NCI-H1105 (cell line): ENCODE data around the gene SIK3.

Experiments used
- DNase-seq: peaks from one replicate; lab custom pipeline; 2025; lab: John Stamatoyannopoulos, UW

The SIK3 gene

DNA sequence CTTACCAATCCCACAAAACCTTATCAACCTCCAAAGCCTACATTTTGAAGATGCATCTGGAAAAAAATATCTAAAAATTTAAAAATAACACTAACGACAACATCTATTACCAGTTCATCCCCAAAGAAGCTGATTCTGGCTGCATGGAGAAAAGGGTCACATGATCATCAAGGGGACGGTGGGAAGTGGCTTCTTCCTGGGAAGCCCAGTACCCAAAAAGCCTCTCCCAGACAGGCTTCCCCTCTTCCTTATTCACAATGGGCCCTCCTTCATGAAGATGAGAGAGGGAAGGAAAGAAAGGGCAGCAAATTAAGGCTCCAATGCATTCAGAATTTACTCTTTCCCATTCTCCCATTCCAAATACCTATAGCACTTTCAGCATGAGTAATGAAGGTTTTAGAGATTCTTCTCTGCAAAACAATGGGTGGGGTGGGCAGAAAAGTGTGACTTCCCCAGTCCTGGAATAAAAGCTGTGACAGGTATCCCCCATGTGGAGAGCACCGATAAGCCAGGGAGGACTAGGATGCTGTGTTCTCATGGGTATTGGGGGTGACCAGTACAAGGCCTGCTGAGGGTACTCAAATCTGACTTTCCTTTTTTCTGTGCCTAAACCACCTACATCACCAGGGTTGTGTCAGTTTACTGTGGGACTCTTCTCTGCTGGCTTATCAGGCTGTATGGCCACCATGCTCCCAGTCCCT lies 88.2 kb downstream of the SIK3 start:
- DNase-seq = no peak

DNA sequence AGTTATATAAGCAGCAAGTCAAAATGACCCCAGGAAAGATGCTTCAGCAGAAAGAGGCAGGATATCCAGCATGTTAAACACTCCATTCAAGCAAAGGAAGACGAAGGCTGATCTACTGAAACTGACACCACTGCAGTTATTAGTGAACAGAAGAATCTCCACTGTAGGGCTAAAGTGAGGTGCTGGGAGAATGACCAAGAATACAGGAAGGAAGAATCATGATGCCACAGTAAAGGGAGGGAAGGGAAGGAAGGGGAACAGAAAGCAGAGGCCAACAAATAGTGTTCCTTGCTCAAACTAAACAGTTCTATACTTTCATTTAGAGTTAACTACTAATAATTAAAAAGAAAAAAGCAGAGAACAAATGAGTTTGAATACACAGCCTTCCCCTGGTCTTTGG lies 92.5 kb downstream of the SIK3 start:
- no peak for DNase-seq

DNA sequence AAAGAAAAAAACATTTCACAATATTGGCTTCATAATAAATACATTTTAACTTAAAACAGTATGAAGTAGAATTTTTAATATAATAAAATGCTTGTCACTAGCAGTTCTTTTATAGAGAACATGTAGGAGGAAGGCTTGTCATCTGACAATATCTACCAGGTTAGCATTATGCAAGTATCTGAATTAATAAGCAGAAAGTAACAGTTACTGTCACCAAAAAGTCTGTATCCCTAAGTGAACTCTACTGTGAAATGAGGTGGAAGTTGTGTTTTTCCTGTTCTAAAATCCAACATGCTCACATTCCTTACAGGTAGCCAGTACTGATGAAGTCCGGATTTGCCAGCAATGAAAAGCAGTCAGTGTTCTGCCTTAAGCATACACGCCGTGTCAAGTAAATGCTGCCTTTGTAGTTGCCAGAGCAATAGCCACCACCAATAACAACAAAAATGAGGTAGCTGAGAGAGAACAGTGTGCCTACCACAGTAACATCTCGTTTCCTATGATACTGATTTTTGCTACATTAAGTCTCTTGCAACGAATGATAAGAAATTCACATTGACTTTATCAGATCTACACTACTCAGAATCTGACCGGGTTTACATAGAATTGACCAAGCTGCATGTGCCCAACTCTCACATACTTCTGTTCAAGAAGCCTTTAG lies 95.5 kb downstream of the SIK3 start:
- no peak for DNase-seq

DNA sequence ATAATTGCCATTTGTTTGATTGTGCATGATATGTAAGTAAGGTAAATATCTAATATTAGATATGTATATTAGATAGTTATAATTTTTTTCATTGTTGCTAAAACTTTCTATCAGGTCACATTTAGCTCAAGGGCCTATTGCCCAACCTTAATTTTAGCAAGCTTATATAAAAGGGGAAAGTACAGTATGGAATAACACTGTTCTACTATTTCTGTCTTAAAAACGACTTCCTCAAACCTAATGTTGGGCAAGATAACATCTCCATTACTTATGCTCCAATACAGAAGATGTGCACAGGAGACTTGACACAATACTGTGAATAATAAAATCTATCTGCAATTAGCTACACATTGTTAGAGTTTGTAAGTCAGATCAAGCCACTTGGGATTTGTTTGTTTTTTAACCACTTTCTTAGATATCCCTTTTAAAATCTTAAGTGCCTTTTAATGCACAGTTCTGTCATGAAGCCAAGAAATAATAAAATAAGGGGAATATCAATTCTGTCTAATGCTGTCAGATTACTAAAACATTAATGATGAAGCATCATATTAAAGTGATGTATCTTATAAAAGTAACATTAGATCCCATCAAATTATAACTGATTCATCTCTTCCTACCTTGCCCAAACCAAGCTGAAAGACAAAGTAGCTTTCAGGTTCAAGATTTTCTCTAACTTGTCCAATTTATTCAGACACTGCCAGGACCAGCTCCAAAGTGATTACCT lies 98.1 kb downstream of the SIK3 start:
- no peak for DNase-seq

DNA sequence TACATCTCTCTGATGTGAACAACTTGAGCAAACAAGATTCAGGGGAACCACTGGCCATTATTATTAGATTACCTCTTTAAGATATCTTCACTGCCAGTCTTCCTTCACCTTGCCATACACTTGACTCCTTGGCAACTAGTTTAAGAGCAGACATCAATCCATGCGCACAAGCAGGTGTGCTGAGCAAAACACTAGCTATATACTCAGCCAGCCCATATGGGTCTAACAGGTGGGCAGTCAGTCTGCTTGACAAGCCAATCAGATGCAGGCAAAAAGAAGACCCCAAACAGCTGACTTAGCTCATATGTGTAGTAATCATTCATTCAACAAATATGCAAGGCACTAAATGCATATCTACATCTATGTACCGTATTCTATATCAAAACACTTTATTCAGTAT lies 101.2 kb downstream of the SIK3 start:
- no peak for DNase-seq

DNA sequence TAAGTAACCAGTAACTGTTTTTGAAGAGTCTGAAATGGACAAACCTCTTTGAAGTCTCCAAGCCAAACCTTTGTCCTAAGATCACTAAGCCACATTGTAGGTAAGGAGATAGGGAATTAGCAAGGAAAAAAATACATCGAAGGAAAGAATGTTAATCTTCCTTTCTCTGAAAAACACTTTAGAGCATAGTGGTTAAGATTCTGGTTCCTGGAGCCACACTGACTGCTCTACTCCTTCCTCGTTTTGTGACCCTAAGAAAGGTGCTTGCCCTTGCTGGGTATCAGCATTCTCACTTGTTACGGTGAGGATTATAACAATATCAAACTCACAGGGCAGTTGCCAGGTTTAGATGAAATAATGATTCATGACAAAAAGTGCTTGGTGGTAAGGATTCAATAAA lies 104.0 kb downstream of the SIK3 start:
- no peak for DNase-seq

DNA sequence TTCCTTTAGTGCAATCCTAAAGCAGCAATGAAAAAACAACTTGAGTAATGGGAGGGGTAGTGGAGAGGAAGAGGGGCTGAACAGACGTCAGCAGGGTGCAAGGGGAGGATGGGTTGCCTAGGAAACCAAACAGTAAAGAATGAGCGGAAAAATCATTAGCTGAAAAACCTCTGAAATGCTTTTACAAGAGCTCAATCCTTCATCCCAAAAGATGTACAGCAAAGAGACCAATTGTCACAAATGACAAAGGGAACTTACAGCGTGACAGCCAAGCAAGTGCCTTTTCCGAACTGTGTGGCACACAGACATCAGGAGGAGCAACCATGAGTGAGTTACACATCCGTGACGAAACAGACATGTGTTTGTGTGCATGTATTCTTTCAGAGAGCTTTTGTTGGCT lies 104.6 kb downstream of the SIK3 start:
- DNase-seq = no peak

DNA sequence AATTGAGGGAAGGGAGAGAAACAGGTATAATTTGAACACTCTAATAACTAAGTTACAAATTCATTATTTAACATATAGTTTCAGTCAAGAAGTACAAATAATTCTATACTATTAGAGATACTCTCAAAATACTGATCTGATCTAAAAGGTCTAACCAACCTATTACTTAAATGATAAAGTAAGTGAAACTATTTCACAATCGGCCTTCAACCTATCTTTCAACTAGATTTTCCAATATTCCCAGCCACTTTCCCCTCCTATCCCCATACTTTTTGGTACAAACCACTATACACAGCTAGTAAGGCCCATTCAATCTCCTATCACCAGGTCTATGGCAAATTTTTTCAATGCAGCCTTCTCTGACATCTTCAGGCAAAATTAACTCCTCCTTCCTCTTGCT lies 106.7 kb downstream of the SIK3 start:
- no peak for DNase-seq

DNA sequence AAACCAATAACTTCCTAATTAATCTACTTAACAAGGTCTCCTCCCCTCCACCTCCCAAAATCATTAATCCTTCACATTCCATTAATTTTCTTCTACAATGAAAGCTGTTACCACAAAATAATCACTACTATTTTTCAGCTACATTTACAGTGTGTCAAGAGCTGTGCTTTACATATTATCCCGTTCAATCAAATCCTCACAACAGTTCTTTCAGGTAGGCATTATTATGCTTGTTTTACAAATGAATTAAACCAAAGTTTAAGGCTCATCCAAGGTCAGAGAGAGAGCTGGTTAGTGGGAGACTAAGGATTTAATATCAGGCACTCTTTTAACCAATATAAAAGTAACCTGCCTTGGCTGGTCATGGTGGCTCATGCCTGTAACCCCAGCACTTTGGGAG lies 107.4 kb downstream of the SIK3 start:
- DNase-seq = no peak

DNA sequence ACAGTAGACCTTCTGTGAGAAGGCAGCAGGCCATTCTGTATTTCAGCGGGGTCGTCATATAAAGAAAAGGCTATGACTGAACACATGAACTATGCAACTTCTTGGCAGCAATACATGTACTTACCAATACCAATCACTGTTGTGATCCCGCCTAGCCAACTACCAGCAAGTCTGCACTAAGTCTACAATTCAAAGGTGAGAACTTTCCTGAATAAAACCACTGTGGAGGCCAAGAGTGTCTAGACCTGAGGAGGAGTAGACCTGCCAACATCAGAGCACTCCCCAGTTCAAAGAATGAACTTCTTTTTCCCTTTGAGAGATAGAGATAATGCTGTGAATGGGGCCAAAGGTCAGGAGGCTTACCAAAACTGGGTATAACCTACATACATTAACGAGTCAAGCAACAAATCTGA lies 108.2 kb downstream of the SIK3 start:
- DNase-seq = no peak

DNA sequence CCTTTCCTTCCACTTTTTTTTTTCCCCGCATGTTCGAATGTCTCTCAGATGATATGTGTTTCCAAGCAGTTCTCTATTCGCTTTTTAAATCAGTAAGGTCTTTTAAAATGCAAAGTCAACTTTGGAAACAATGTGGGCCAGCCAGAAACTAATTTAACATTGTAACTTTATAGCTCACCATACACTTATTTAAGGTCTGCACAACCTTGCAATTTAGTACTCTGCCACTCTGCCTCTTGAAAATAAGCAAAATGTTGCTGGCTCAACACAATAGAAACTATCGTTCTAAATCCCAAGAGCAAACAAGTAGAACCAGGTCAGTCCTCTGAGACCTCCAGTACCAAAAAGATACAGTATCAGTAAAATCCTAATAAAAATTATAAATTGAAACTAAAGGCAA lies 109.0 kb downstream of the SIK3 start:
- no peak for DNase-seq

DNA sequence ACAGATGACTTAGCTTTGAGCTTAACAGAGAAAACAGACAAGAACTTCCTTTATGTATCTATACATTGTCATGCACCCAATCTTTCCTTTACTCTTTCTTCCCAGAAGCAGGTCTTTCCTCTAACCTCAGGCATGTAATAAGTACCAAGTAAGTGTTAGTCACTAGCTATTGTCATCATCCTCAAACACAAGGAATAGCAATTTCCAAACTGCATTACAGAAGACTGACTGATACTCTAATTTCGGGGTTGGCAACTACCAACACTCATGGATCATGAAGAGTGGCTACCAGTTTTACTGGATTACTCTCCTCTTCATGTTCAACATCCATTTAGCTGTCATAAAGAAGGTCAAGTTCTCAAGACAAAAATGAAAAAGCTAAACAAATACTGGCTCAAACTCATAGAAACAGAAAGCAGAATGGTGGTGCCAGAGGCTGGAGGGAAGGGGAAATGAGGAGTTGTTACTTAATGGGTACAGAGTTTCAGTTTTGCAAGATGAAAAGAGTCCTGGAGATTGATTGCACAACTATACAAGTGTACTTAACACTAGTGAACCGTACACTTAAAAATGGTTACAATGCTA lies 111.6 kb downstream of the SIK3 start:
- DNase-seq = no peak

DNA sequence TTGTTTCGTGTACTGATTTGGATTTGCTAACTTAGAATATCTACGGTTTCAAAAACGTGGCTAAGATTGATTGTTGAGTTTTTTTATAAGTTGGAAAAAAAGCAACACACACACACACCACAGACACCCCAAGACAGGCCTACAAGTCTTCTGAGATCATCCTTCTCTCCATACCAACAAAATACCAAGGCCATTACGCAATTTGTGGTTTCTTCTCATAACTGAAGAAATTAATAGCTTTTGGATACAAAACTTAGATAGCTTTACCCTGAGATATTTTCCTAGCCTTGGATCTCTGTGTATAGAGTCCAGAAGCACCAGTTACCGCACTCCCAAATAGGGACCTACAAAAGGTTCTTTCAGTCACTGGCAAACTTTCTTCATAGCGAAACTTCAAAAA lies 113.6 kb downstream of the SIK3 start:
- no peak for DNase-seq

DNA sequence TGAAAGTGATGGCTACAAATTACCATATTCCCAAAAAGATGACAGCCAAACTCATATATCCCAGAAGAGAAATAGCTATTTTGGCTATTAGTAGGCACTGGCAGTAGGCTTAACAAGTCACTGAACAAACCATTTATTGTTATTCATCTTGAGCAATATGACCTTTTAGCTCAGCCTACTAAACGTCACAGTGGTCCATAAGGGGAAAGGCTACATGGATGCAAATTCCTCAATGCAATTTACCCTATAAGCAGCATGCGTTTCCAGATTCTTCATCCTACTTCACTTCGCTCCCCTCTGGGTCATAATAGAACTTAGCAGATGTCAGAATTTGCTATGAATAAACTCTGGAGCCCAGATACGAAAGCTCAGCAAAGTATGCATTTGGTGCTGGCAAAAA lies 114.0 kb downstream of the SIK3 start:
- no peak for DNase-seq

DNA sequence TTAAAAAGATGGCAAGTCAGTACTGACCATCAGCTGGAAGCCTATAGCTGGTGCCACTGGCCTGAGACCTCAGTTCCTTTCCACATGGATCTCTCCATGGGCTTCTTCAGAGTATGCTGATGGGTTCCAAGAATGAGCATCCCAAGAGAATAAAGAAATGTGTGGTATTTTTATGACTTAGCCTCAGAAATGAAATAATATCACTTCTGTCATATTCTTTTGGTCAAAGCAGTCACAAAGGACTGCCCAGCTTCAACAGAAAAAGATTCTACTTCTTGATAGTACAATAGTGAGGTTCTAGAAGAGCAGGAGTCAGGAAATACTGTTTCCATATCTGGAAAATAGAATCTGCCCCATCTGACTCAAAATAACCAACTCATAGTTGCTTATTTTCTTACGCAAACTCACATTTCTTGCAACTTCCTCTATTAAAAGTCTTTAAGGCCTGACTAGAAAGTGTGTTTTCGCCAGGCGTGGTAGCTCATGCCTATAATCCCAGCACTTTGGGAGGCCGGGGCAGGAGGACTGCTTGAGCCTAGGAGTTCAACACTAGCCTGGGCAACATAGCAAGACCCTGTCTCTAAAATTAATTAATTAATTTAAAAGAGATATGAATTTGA lies 116.9 kb downstream of the SIK3 start:
- no peak for DNase-seq

DNA sequence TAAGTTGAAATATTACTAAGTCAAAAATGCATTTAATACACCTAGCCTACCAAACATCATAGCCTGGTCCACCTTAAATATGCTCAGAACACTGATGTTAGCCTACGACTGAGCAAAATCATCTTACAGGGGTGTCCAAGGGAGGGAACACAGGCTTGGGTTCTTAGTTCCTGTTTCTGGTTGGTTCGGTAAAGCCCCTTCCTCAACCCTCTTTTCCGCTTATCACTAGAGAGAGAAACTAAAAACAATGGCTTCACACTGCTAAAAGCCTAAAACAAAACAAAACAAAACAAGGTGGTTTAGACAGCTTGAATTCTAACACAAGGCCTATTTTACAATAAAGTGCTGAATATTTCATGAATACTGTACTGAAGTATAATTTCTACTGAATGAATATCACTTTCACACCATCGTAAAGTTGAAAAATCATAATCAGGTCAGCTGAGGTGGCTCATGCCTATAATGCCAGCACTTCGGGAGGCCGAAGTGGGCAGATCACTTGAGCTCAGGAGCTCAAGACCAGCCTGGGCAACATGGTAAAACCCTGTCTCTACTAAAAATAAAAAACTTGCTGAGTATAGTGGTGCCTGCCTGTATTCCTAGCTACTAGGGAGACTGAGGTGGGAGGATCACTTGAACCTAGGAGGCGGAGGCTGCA lies 118.0 kb downstream of the SIK3 start:
- no peak for DNase-seq

DNA sequence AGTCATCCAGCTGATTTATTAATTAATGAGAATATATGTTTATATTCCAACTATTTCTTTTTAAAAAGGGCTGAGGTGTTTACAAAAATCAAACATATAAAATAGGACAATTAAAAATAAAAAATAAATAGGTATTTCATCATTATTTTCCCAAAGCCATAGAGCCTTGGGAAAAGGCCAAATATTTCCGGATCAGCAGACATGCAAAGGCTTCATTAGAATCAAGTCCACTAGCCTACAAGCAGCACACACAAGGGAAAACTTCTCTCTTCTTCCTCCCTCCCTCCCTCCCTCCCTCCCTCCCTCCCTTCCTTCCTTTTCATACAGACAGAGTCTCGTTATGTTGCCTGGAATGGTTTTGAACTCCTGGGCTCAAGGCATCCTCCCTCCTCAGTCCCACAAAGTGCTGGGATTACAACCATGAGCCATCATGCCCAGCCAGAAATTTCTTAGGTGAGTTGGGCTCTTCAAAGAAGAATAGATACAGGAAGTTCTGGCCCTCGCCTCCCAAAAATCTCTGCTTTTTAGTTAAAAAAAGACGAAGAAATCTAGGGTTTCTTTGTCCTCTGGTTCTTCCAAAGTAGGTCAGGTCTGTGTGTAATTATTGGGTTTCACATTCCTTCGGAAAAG lies 121.2 kb downstream of the SIK3 start:
- no peak for DNase-seq

DNA sequence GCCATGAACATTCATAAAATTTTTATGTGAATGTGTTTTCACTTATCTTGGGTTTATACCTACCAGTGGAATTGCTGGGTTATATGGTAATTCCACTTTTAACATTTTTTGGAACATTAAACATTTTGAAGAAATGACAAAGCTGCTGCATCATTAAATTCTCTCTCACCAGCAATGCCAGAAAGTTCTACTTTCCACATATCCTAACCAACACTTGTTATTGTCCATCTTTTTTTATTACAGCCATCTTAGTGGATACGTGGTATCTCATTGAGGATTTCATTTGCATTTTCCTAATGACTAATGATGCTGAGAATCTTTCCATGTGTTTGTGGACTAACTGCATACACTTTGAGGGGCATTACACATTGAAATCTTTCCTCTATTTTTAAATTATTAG lies 122.6 kb downstream of the SIK3 start:
- no peak for DNase-seq

DNA sequence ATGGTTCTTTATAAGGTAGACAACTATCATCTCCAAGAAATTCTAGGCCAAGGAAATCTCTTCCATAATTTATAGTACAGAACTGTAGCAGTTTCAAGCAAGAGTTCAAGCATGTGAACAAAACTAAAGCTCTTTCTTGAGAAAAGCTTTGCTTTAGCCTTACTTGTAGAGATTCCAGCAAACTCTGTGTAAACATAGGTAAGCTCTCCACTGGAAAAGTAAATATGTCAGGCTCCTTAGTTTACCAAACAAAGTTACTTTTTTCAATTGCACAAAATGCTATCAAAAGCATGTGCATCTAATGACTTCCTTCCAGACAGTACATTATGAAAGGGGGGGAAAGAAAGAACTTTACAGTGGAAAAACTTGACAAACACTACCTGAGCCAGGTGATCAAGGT lies 125.0 kb downstream of the SIK3 start:
- DNase-seq = no peak

DNA sequence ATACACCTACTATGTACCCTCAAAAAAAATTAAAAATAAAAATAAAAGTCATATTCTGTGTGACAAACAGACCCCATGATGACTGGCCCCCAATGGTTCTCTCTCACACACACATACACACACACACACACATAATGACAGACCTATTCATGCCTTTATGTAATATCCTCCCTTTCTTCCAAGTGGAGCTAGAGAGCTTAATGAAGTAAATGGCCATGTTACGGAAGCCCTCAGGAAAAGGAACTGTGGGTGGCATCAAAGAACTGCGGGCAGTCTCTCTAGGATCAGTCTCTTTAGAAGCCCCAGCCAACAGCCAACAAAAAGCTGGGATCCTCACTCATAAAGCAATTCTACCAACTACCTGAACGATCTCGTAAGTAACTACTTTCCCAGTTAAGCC lies 125.5 kb downstream of the SIK3 start:
- DNase-seq = no peak

DNA sequence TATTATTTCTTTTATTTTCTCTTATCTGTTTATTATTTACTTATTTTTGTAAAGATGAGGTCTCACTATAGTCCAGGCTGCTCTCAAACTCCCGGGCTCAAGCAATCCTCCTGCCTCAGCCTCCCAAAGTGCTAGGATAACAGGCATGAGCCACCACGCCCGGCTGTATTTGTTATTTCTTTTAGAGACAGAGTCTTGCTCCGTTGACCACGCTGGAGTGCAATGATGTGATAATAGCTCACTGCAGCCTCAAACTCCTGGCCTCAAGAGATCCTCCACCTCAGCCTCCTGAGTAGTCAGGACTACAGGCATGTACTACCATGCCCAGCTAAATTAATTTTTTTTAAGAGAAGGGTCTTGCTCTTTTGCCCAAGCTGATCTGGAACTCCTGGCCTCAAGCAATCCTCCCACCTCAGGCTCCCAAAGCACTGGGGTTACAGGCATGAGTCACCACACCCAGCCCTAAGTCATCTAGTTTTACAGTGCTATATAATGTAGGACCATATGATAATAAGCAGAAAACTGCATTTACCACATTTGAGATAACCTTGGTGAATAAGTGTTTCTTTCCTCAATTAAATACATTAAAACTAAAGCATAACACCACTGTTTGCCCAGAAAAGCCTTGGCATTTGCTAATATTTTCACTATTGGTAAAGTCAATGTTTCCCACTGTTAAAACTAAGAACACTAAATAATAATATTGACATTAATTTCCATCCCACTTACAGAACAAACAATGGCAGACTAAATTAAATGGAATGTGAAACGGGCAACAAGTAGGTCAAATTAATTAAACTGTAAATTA lies 127.5 kb downstream of the SIK3 start:
- DNase-seq = no peak
